ENCODE results near the gene ELOVL3. TPM values are rescaled to one million over a fixed set of nuclear protein-coding genes. Genes with fewer than 3 reads are reported as not detected.

Gene ELOVL3
- total and polyA plus RNA-seq, 2 of the 13 experiments (the other 11 are each of a cell fraction or from before 2014, with no cell fraction given): 0.58 to 0.69 TPM

GRCh38 chr10:102242118-102242485 is 16.0 kb downstream of the ELOVL3 start (continued):
- no peak for TF ChIP-seq MLXIP (CRISPR knock-in tag; IDR thresholded peaks at IDR 0.05; ENCODE audit: borderline replicate concordance)
- TF ChIP-seq, protein P1, sequence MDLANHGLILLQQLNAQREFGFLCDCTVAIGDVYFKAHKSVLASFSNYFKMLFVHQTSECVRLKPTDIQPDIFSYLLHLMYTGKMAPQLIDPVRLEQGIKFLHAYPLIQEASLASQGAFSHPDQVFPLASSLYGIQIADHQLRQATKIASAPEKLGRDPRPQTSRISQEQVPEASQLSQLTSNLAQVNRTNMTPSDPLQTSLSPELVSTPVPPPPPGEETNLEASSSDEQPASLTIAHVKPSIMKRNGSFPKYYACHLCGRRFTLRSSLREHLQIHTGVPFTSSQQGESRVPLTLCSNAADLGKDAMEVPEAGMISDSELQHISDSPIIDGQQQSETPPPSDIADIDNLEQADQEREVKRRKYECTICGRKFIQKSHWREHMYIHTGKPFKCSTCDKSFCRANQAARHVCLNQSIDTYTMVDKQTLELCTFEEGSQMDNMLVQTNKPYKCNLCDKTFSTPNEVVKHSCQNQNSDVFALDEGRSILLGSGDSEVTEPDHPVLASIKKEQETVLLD (CRISPR knock-in tag; IDR thresholded peaks at IDR 0.05; ENCODE audit: low read depth): no peak
- no peak for TF ChIP-seq RXRB (CRISPR knock-in tag; IDR thresholded peaks at IDR 0.05; ENCODE audit: borderline replicate concordance)
- no peak for TF ChIP-seq ZBTB21 (CRISPR knock-in tag; IDR thresholded peaks at IDR 0.05)
- TF ChIP-seq RAD51 (IDR thresholded peaks at IDR 0.05; ENCODE audit: borderline replicate concordance): no peak
- TF ChIP-seq SRF (IDR thresholded peaks at IDR 0.05; ENCODE audit: low read depth, low read length): no peak
- TF ChIP-seq, protein P2, sequence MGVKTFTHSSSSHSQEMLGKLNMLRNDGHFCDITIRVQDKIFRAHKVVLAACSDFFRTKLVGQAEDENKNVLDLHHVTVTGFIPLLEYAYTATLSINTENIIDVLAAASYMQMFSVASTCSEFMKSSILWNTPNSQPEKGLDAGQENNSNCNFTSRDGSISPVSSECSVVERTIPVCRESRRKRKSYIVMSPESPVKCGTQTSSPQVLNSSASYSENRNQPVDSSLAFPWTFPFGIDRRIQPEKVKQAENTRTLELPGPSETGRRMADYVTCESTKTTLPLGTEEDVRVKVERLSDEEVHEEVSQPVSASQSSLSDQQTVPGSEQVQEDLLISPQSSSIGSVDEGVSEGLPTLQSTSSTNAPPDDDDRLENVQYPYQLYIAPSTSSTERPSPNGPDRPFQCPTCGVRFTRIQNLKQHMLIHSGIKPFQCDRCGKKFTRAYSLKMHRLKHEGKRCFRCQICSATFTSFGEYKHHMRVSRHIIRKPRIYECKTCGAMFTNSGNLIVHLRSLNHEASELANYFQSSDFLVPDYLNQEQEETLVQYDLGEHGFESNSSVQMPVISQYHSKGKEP (CRISPR knock-in tag; IDR thresholded peaks at IDR 0.05): no peak
- TF ChIP-seq CERS6 (CRISPR knock-in tag; IDR thresholded peaks at IDR 0.05): no peak
- TF ChIP-seq MATR3 (CRISPR knock-in tag; IDR thresholded peaks at IDR 0.05): no peak
- TF ChIP-seq ZBTB42 (CRISPR knock-in tag; IDR thresholded peaks at IDR 0.05): no peak
- no peak for TF ChIP-seq ZXDC (CRISPR knock-in tag; IDR thresholded peaks at IDR 0.05)
- no peak for TF ChIP-seq SOX5 (CRISPR knock-in tag; IDR thresholded peaks at IDR 0.05; ENCODE audit: borderline replicate concordance)
- no peak for TF ChIP-seq JUND (CRISPR knock-in tag; IDR thresholded peaks at IDR 0.05)

Data from HepG2 (cell line).